Measurements from ENCODE around the gene ENTPD3. TPM values are rescaled to one million over a fixed set of nuclear protein-coding genes. Genes with fewer than 3 reads are reported as not detected.

ENTPD3 gene
- total RNA-seq, 2 experiments from 2014 or later = not detected

- TF ChIP-seq CTCF (conservative IDR thresholded peaks at IDR 0.05; ENCODE audit: low read length) (no peak), EZH2phosphoT487 (IDR thresholded peaks at IDR 0.05; ENCODE audit: borderline replicate concordance, low read depth, low read length) (no peak)
- intact Hi-C loops (cut with micrococcal nuclease; ENCODE audit: unreplicated experiment) = loop anchor here (2.0 to 10.0 kb wide), 3 partner anchors 125 to 1513 kb away; partner anchors contain the start of genes EIF1B and ULK4
- no peaks in the 10 kb centered on the region for H3K9me2 ChIP-seq (ENCODE audit: insufficient read depth, low read length)
- ChIA-PET POLR2A (interaction anchor here (0.5 to 2.5 kb wide), 7 partner anchors 9 to 1251 kb away, joined by 3 to 7 read pairs (median 3); partner anchors contain the start of gene ZNF621), CTCF (ENCODE audit: unreplicated experiment) (no interaction called here)
- H3K4me2 ChIP-seq (ENCODE audit: low read length) = peak overlapping the region; percentile 86
- DNase-seq (ENCODE audit: low spot score) = no peak
- peaks cover 6% of the 10 kb centered on the region; the same call in 1 of the 2 replicates for H3K79me2 ChIP-seq (ENCODE audit: insufficient read depth, low read depth, low read length)
- peaks cover 26% of the 10 kb centered on the region for H3K4me1 ChIP-seq (ENCODE audit: insufficient read depth, low read length, poor library complexity, severe bottlenecking)
- no peaks in the 10 kb centered on the region for H4K20me1 ChIP-seq (ENCODE audit: insufficient read depth, low read length)
- peak overlapping the region; percentile 72 for H3K4me3 ChIP-seq (ENCODE audit: low read depth, low read length, poor library complexity, severe bottlenecking)
- no peak overlapping the region for H3K27ac ChIP-seq (ENCODE audit: low read depth, low read length, poor library complexity, severe bottlenecking)
- no peaks in the 10 kb centered on the region for H3K36me3 ChIP-seq (ENCODE audit: insufficient read depth, low read length)
- no TSS peak for BruUV-seq (replicated peaks)
- H3K9me3 ChIP-seq (ENCODE audit: low read length) = no peaks in the 10 kb centered on the region
- peak overlapping the region; percentile 87 for H2AFZ ChIP-seq (ENCODE audit: low read length)
Measured at GRCh38 chr3:40452057-40452456, 65.1 kb downstream of the ENTPD3 start.

GRCh38 chr3:40452562-40452875, 65.5 kb downstream of the ENTPD3 start:
- peak overlapping the region; percentile 64 for H3K27ac ChIP-seq (ENCODE audit: low read depth, low read length, poor library complexity, severe bottlenecking)
- peak overlapping the region; percentile 86 for H3K4me2 ChIP-seq (ENCODE audit: low read length)
- BruUV-seq (replicated peaks) = no TSS peak
- peak overlapping the region; percentile 87 for H2AFZ ChIP-seq (ENCODE audit: low read length)
- intact Hi-C loops (cut with micrococcal nuclease; ENCODE audit: unreplicated experiment) = loop anchor here (2.0 to 10.0 kb wide), 3 partner anchors 126 to 1512 kb away; partner anchors contain the start of genes EIF1B and ULK4
- no peak for TF ChIP-seq CTCF (conservative IDR thresholded peaks at IDR 0.05; ENCODE audit: low read length)
- peaks cover 11% of the 10 kb centered on the region for H3K79me2 ChIP-seq (ENCODE audit: insufficient read depth, low read depth, low read length)
- H4K20me1 ChIP-seq (ENCODE audit: insufficient read depth, low read length) = no peaks in the 10 kb centered on the region
- peaks cover 26% of the 10 kb centered on the region for H3K4me1 ChIP-seq (ENCODE audit: insufficient read depth, low read length, poor library complexity, severe bottlenecking)
- DNase-seq (ENCODE audit: low spot score) = no peak
- CTCF ChIA-PET (ENCODE audit: unreplicated experiment) = no interaction called here
- H3K9me2 ChIP-seq (ENCODE audit: insufficient read depth, low read length) = no peaks in the 10 kb centered on the region
- peak overlapping the region; percentile 72 for H3K4me3 ChIP-seq (ENCODE audit: low read depth, low read length, poor library complexity, severe bottlenecking)
- H3K36me3 ChIP-seq (ENCODE audit: insufficient read depth, low read length) = peaks cover 2% of the 10 kb centered on the region
- H3K9me3 ChIP-seq (ENCODE audit: low read length) = no peaks in the 10 kb centered on the region
- POLR2A ChIA-PET = interaction anchor here (0.6 to 2.5 kb wide), 5 partner anchors 9 to 172 kb away, joined by 3 to 7 read pairs (median 3); partner anchors contain the start of gene ZNF621

Data from OCI-LY7 (cell line).